ENCODE data around the gene CALU. TPM values are rescaled to one million over a fixed set of nuclear protein-coding genes. Genes with fewer than 3 reads are reported as not detected.

Gene CALU
- polyA plus RNA-seq, 4 donors, result 189 to 221 (median 219) TPM

- no peak for DNase-seq (ENCODE audit: low read depth in 4 of 4, low spot score in 3 of 4)
Measured at GRCh38 chr7:128744366-128744905, 5.3 kb downstream of the CALU start.

DNA sequence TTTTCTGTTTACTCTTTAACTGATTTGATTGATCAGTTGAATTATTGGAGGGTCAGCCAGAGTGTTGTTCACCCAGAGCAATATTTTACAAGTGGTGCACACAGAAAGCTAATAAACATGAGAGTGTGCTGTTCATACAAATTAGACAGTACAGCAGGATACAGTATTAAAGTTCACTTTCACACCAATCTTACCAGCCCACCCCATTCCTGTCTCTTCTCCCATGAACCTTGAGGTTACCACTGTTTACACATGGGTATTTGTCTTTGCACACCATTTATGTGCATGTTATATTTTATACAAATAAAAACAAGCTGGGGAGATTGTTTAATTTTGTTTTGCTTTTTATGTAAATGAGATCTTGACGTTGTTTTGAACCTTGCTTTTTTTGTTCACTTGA, 6.5 kb downstream of the CALU start:
- no peak for DNase-seq (ENCODE audit: low read depth in 4 of 4, low spot score in 3 of 4)

DNA sequence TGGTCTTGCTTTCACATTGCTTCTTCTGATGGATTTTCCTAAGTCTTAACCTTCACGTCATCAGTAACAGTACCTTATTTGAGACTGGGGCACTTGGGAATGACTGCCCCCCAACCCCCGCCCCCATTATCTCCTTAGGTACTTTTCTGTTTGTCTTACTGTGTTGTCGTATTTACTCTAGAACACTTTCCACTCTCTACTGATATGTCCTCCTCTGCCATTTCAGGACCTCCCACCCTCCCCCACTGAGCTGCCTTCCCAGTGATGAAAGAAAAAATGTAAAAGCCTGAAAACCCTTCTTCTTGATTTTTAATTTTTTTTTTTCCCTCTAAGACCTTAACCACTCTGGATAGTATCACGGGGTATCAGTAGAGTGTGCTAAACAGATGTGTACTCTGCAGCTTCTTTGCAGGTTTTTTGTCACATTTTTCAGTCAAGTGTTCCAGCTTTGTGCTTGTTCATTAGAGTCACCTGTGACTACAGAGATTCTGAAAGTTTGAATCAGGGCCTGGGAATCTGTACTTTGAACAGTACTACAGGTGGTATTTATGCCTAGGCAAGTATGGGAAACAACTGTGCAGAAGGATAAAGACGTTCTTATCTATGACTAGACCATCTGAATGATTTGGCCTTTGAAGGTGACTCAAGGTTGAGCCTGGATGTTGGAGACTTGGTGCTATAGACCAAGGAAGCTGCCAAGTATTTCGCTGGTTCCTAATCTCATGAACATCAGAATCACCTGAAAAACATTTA, 8.3 kb downstream of the CALU start:
- no peak for DNase-seq (ENCODE audit: low read depth in 4 of 4, low spot score in 3 of 4)

DNA sequence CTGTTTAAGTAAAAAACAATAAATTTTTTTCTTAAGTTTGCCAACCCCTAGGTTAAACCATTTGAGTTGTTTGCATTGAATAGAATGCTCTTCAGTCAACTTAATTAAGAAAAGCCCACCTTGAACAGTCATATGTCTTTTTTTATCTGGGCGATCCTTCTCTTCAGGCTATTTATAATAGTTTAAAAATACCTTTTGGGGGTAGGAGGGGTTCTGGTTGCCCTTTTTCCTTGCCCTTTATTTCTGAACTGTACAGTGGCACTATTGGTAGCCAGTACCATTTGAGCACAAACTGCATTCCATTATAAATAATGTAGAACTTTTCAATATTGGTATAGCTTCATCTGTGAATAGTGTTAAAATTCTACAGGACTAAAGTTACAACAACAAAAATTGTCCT, 13.1 kb downstream of the CALU start:
- no peak for DNase-seq (ENCODE audit: low read depth in 4 of 4, low spot score in 3 of 4)

DNA sequence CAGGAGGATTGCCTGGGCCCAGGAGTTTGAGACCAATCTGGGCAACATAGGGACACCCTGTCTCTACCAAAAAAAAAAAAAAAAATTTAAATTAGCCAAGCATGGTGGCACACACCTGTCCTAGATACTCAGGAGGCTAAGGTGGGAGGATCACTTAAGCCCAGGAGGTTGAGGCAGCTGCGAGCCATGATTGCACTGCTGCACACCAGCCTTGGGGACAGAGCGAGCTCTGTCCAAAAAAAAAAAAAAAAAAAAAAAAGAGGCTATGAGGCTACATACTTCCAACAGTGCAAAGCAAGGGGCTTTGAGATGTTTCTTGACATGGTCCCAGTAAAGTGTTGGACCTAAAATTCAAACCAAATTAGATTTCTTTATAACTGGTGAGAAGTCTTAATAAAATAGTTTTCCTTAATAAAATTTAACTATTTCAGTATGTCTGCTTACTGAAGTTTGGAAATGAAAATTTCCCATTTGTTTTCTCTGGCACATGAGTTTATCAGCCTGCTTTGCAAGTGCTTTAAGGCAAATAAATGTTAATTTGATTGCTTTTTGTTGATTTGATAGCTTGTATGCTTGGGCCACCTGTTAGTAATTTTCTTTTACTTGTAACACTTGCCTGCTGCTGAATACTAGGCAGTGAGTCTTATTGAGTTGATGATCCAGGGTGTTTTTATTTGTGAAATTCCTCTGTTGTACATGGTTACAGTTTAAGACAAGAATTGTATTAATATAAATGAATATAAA, 16.1 kb downstream of the CALU start:
- DNase-seq (ENCODE audit: low read depth in 4 of 4, low spot score in 3 of 4), result no peak

DNA sequence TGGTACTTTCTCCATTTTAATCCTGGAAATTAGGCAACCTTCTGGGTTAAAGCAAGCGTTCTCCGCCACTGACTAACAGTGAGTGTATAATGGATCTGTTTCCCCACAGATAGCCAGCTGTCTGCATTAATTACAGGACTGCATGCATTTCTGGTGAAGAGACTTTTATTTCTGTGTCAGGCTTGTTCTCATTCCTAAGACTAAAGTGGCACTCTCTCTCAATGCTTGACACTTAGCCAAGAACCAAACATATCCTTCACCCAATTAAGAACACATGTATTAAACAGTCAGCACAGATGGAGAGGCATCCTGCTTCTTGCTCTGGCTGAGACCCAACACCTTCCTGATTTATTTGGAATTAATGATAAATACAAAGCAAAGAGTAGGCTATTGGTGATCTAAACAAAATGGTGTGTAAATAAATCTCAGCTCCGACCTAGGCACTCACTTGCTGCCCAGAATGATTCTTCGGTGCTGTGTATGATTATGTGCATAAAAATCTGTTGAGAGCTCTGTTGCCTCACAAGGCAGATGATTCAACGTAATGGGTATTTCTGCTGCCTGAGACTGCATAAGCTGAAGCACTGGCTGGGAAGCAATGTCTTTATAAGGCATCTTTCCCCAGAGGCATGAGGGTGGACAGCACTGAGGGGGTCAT, 16.8 kb downstream of the CALU start:
- no peak for DNase-seq (ENCODE audit: low read depth in 4 of 4, low spot score in 3 of 4)

DNA sequence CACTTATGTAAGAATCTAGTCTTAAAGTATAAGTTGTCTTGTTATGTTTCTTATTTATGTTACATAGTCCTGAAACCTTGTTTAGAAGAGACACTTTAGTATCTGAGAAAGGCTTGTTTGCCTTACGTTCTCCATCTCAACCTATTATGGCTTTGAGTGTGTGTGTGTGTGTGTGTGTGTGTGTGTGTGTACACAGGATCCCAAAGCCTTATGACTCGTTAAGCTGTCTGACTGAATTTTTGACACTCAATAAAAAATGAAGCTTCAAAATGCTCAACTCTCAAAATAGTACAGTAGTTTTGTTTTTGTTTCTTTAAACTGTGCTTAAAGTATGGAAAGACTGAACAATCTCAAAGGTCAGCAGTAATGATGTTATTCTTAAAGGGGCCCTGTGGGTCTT, 18.0 kb downstream of the CALU start:
- DNase-seq (ENCODE audit: low read depth in 4 of 4, low spot score in 3 of 4), result no peak

DNA sequence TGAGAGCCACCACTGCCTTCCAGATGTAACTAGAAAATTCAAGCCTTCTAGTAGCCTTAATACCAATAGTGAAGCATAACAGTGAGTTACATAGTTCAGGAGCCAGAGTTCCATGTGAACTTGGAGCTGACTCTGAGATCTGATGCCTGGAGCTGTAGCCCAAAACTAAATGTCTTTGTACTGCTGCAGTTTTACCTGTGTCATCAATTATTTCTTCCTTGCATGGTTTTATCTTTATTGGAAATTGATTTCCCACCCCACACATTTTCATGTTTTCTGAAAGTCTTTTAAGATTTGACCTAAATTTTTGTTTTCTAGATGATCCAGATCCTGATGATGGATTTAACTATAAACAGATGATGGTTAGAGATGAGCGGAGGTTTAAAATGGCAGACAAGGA, 19.4 kb downstream of the CALU start:
- DNase-seq (ENCODE audit: low read depth in 4 of 4, low spot score in 3 of 4), result no peak

DNA sequence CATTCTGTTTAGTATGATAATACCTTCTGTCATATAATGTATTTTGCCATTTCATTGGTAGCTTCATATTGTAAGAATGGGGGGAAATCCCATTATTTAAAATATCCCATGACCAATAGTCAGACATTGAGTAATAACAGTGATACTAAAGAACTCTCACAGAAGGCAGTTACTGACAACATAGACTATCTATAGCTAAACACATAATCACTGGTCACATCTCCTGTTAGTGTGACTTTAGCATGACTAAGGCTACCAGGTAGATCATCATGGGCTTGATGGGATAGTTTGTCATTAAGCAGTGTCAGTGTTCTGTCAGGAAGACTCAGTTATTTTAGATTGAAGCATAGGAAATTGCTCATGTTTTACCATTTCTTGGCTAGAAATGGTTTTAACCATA, 20.1 kb downstream of the CALU start:
- DNase-seq (ENCODE audit: low read depth in 4 of 4, low spot score in 3 of 4), result no peak

DNA sequence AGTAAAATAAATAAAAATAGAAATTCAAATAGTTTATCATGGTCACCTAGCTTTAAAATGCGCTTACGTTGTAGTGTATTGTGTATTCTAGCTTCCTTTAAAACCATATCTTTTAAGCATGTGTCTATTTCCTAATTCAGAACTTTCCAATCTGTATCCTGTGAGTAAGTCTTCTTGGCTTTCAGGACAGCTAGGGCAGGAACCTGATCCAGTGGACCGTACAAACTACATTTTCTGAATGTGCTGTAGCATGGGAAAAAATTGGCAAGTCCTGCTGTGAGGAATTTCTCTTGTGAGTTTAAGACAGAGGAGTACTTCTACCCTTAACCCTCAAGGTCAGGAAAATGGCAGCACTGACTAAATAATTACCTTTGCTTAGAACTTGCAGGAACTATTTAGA, 24.4 kb downstream of the CALU start:
- no peak for DNase-seq (ENCODE audit: low read depth in 4 of 4, low spot score in 3 of 4)

- DNase-seq (ENCODE audit: low read depth in 4 of 4, low spot score in 3 of 4), result no peak
Measured at GRCh38 chr7:128767475-128768110, 28.4 kb downstream of the CALU start.

DNA sequence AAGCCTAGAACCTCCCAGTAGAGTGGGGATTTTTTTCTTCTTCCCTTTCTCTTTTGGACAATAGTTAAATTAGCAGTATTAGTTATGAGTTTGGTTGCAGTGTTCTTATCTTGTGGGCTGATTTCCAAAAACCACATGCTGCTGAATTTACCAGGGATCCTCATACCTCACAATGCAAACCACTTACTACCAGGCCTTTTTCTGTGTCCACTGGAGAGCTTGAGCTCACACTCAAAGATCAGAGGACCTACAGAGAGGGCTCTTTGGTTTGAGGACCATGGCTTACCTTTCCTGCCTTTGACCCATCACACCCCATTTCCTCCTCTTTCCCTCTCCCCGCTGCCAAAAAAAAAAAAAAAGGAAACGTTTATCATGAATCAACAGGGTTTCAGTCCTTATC, 31.1 kb downstream of the CALU start:
- DNase-seq (ENCODE audit: low read depth in 4 of 4, low spot score in 3 of 4), result no peak

DNA sequence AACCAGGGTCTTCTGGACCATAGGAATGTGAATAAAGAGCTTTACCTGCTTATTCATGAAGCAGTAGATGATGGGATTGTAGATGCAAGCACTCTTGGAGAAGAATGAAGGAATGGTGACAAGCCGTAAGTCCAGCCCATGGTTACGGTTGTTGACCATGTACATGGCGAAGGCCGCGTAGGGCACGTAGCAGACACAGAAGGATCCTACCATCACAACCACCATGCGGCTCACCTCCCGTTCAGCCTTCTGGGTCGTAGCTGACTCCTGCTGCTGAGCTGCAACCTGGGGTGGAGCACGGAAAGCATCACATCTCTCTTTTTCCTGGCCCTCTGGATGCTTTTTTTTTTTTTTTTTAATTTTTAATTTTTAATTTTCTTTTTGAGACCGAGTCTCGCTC, 34.4 kb downstream of the CALU start:
- DNase-seq (ENCODE audit: low read depth in 4 of 4, low spot score in 3 of 4), result no peak

DNA sequence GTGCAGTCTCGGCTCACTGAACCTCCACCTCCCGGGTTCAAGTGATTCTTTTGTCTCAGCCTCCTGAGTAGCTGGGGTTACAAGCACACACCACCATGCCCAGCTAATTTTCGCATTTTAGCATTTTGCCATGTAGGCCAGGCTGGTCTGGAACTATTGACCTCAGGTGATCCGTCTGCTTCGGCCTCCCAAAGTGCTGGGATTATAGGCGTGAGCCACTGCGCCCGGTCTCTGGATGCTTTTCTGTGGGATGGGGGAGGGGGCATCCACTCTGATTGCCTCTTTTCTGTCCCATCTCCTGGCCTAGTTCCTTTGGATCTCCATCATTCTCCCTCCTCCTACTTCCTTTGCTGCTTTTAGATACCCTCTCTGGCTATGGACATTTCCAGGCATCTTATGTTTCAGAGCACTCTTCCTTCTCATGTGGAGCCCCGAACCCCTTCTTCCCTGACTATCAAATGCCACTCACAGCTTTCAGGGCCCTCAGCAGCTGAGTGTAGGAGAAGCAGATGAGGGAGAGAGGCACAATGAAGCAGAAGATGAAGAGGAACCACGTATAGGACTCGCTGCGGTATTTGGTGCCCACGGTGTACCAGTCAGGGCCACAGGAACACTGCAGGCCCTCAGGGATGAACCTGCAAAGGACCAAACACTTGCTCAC, 35.0 kb downstream of the CALU start:
- DNase-seq (ENCODE audit: low read depth in 4 of 4, low spot score in 3 of 4), result no peak

- no peak for DNase-seq (ENCODE audit: low read depth in 4 of 4, low spot score in 3 of 4)
Measured at GRCh38 chr7:128774921-128775320, 35.8 kb downstream of the CALU start.

DNA sequence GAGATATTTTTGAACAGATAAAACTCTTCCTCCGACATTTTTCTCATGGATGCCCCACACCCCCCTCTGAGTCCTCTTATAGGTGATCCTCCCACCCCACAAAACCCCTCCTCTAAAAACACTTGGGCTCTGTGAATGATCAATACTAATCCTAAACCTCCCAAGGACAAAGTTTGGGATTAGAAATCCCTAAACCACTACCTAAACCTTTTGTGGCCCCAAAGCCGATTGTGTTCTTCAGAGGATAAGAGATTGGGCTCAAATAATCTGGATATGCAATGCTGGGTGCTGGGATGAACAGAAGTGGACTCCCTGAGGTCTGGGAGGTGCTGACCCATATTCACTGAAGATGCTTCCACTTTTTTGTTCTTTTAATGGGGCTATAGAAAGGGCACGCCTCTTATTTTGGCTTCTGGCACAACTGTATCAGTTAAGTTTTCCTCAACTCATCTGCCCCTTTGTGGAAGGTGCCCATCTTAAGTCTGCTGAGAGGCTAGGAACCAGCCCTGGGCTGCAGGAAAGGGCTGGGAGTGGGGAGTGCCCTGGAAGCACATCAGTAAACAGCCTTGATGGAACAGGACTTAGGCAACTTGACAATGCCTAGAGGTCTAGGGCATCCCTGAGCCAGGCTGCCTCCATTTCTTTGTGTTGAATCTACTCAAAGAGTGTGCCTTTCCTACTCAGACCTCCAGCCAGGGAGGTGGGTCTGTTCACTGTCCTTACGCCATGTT, 36.8 kb downstream of the CALU start, which contains the start of gene OPN1SW:
Gene OPN1SW, minus strand, starts transcription at position 51 of the 731 bp plus-strand sequence. Its CDS starts 13 bp downstream, at position 38.
- no peak for DNase-seq (ENCODE audit: low read depth in 4 of 4, low spot score in 3 of 4)

- DNase-seq (ENCODE audit: low read depth in 4 of 4, low spot score in 3 of 4), result no peak
Measured at GRCh38 chr7:128777156-128778123, 38.3 kb downstream of the CALU start.

DNA sequence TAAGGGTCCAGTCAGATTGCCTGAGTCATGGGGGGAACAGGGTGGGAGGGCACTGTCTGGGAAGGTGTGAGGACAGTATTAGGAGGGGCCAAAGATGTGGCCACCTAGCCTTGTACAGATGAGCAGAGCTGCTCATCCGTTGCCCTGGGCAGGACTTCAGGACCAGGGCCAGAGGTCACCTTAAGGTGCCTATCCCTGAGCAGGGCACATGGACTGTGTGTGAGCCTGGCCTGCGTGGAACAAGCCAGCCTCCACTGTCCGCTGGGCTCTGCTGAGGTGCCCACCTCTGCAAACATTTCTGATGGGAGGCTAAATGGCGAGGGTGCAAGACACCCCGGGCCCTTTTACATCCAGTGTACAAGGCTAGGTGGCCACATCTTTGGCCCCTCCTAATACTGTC, 39.8 kb downstream of the CALU start:
- no peak for DNase-seq (ENCODE audit: low read depth in 4 of 4, low spot score in 3 of 4)

DNA sequence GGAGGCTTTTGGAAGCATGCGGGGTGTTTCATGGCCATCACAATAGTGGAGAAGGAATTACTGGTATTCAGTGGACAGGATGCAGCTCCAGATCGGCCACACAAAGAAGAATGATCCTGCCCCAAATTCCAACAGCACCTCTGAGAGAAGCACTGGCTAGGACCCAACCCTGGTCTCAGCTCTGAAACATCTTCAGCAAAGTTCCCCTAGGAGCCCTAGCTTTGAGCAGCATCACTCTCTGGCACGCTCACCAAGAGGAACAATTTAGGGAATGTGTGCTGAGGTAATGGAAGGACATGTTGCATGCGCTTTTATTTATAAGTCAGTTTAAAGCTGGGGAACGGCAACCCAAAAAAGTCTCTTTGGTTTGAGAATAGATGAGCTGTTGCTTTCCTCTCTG, 42.0 kb downstream of the CALU start:
- no peak for DNase-seq (ENCODE audit: low read depth in 4 of 4, low spot score in 3 of 4)
